ENCODE data around the gene CACNA2D4. TPM values are rescaled to one million over a fixed set of nuclear protein-coding genes. Genes with fewer than 3 reads are reported as not detected.

Gene CACNA2D4
- total RNA-seq, 1 donor, result 0.27 TPM

DNA sequence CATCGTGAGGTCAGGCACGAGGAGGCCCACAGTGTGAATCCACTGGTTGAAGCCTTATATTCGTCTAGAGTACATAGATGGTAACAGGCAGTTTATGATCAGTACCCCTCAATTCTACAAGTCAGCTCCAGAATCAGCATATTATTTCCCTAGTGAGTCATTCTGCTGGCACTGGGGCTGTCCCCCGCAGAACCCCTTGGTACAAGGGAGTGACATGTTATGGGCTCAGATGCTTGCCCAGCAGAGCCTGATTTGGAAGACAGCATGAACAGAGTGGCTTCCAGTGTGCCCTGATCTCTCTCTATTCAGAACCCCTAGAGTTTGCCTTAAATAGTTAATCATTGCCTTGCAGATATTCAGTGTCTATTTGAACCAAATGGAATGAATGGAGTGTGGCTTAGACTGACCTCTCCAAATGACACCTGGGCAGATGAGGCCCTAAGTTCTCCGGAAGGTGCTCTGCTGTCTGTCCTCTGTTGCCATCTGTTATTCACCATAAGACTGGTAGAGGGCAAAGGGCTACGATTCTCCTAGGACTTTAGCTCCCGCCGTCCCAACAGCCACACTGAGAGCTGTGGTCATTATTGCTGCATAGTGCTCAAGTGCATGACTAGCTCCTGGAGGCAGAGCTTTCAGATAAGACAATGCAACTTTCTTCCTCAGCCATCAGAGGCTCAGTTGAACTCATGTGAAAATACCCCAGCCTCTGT lies 41.1 kb downstream of the CACNA2D4 start:
- TF ChIP-seq CTCF (IDR thresholded peaks at IDR 0.05; ENCODE audit: insufficient read depth, low read length), result no peak
- H3K4me3 ChIP-seq (ENCODE audit: low read depth, low read length), result no peak overlapping the region
- no peak for DNase-seq (ENCODE audit: low read depth)

GRCh38 chr12:1876086-1876485 lies 42.4 kb downstream of the CACNA2D4 start:
- no peak for DNase-seq (ENCODE audit: low read depth)
- no peak for TF ChIP-seq CTCF (IDR thresholded peaks at IDR 0.05; ENCODE audit: insufficient read depth, low read length)
- H3K4me3 ChIP-seq (ENCODE audit: low read depth, low read length), result no peak overlapping the region

DNA sequence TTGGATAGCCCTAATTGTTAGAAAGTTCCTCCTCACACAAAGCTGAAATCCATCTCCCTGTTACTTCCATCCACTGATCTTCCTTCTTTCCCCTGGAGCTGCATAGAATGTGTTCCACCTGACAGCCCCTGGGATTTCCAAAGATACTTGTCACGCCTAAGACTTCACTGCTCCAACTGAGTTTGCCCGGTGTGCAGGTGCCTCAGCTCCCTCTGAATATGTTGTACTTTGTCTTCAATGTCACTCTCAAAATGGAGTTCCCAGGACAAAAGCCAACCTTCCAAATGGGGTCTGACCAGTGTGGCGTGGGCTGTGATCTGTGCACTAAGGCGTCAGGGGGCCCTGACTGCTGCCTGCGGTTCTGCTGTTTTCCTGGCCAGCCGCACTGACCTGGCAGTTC lies 42.8 kb downstream of the CACNA2D4 start:
- H3K4me3 ChIP-seq (ENCODE audit: low read depth, low read length), result no peak overlapping the region
- TF ChIP-seq CTCF (IDR thresholded peaks at IDR 0.05; ENCODE audit: insufficient read depth, low read length), result no peak
- DNase-seq (ENCODE audit: low read depth), result no peak

- DNase-seq (ENCODE audit: low read depth), result no peak
- TF ChIP-seq CTCF (IDR thresholded peaks at IDR 0.05; ENCODE audit: insufficient read depth, low read length), result no peak
- H3K4me3 ChIP-seq (ENCODE audit: low read depth, low read length), result no peak overlapping the region
Measured at GRCh38 chr12:1873531-1874510, 44.6 kb downstream of the CACNA2D4 start.

DNA sequence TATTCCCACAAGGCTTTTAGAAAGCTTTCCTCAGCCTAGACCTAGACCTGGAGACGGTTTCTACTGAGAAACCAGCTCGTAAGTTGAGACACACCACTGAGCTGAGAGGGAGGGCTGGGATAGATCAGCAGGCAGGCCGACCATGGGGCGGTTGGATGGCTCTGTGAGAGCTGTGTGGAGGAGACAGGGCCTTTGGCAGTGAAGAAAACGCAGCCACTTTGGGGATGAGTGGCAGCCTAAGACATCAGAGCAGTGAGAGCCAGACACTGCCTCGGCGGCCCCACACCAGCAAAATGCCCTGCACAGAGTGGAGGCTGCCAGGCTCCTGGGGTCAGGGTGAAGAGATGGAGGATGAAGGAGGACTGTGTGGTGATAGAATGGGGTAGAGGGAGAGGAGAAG lies 46.0 kb downstream of the CACNA2D4 start:
- H3K4me3 ChIP-seq (ENCODE audit: low read depth, low read length), result no peak overlapping the region
- no peak for DNase-seq (ENCODE audit: low read depth)
- no peak for TF ChIP-seq CTCF (IDR thresholded peaks at IDR 0.05; ENCODE audit: insufficient read depth, low read length)

DNA sequence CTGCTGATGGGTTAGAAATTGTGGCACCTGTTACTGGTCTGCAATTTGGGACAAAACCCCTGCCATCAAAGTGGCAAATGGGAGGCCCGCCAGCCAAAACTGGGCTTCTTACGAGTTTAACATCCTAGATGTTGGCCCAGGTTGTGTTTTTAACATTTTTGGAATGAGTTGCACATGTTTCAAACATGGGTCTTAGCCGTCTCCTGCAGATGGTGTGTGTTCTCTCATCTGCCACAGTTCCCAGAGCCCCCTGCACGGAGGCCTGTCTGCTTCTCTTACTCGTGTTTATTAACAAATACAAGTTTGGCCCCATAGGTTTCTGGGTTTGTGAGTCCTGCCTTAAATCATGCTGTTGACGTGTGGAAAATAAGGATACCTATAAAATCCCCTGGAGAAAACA lies 46.5 kb downstream of the CACNA2D4 start:
- no peak overlapping the region for H3K4me3 ChIP-seq (ENCODE audit: low read depth, low read length)
- no peak for TF ChIP-seq CTCF (IDR thresholded peaks at IDR 0.05; ENCODE audit: insufficient read depth, low read length)
- no peak for DNase-seq (ENCODE audit: low read depth)
